Mesothelial cell of epicardium (in vitro differentiated cells): Measurements from ENCODE around the gene WFDC9. TPM values are rescaled to one million over a fixed set of nuclear protein-coding genes. Genes with fewer than 3 reads are reported as not detected.
"Not testable (repeated sequence)": the region's sequence is repeated elsewhere in the genome, so short reads cannot be mapped to it uniquely, and the experiment has no call there.

ENCODE experiments used
- DNase-seq, 2 experiments: peaks; one replicate each; pipeline ENCODE4 v3.0.0; 2021; ENCODE audit warnings: low spot score in 2 of 2; ENCODE audit not compliant: unreplicated experiment in 2 of 2
- H3K27ac Mint-ChIP-seq: 2 replicates; pipeline ENCODE4 v1.8.0; 2021; ENCODE audit warnings: mixed read lengths
- H3K27me3 Mint-ChIP-seq: 2 replicates; pipeline ENCODE4 v1.8.0; 2021; ENCODE audit warnings: low read depth, mixed read lengths
- H3K36me3 Mint-ChIP-seq: 2 replicates; pipeline ENCODE4 v1.8.0; 2021; ENCODE audit warnings: mixed read lengths
- H3K4me1 Mint-ChIP-seq: 2 replicates; pipeline ENCODE4 v1.8.0; 2021; ENCODE audit warnings: mixed read lengths
- H3K4me3 Mint-ChIP-seq: 2 replicates; pipeline ENCODE4 v1.8.0; 2021; ENCODE audit warnings: mild to moderate bottlenecking, moderate library complexity, mixed read lengths
- H3K9me3 Mint-ChIP-seq: 2 replicates; pipeline ENCODE4 v1.8.0; 2021; ENCODE audit warnings: mixed read lengths
- CTCF ChIP-seq: fragments of 200-600 bp; sonication (generic); IDR thresholded peaks from one replicate; pipeline ENCODE4 v1.5.0; 2021; ENCODE audit warnings: antibody characterized with exemption; ENCODE audit not compliant: unreplicated experiment
- total RNA-seq: library from RNA; stranded (reverse); gene quantifications from 3 replicates; pipeline ENCODE4 v1.2.1, GENCODE V29; 2021

WFDC9 gene
- total RNA-seq: not detected in 3 replicates

GRCh38 chr20:45631184-45631583 lies at the start of gene WFDC9:
Gene WFDC9 (minus strand): TSS chr20:45631284. CDS start chr20:45610181, 21,103 bp downstream.
- Mint-ChIP-seq H3K36me3 (no peaks in the 10 kb centered on the region), H3K27ac (no peak within 1 kb of the TSS), H3K4me3 (no peak within 1 kb of the TSS), H3K9me3 (no peaks in the 10 kb centered on the region), H3K27me3 (peaks cover 32% of the 10 kb centered on the region), H3K4me1 (no peaks in the 10 kb centered on the region)
- TF ChIP-seq CTCF: no peak
- DNase-seq: no peak

GRCh38 chr20:45679650-45680049 lies 48.6 kb upstream of the WFDC9 start:
- Mint-ChIP-seq H3K27me3 (peaks cover 2% of the 10 kb centered on the region), H3K36me3 (no peaks in the 10 kb centered on the region), H3K27ac (no peak overlapping the region), H3K9me3 (peaks cover 40% of the 10 kb centered on the region), H3K4me3 (no peak overlapping the region), H3K4me1 (no peaks in the 10 kb centered on the region)
- no peak for TF ChIP-seq CTCF
- DNase-seq: no peak

GRCh38 chr20:45672765-45673164 lies 41.7 kb upstream of the WFDC9 start:
- Mint-ChIP-seq H3K4me1 (no peaks in the 10 kb centered on the region), H3K27me3 (peaks cover 2% of the 10 kb centered on the region), H3K4me3 (no peak overlapping the region), H3K36me3 (no peaks in the 10 kb centered on the region), H3K27ac (no peak overlapping the region), H3K9me3 (peaks cover 32% of the 10 kb centered on the region)
- no peak for DNase-seq
- no peak for TF ChIP-seq CTCF

GRCh38 chr20:45670139-45670538 lies 39.1 kb upstream of the WFDC9 start, which contains the start of gene WFDC11:
Gene WFDC11 (minus strand): TSS chr20:45670239. CDS start chr20:45650600, 19,639 bp downstream.
- no peaks in the 10 kb centered on the region for H3K36me3 Mint-ChIP-seq
- no peak within 1 kb of the TSS for H3K27ac Mint-ChIP-seq
- peaks cover 2% of the 10 kb centered on the region for H3K27me3 Mint-ChIP-seq
- DNase-seq: no peak
- H3K4me3 Mint-ChIP-seq: no peak within 1 kb of the TSS
- H3K9me3 Mint-ChIP-seq: peaks cover 11% of the 10 kb centered on the region
- TF ChIP-seq CTCF: no peak
- H3K4me1 Mint-ChIP-seq: no peaks in the 10 kb centered on the region

- not testable (repeated sequence) for DNase-seq, H3K27ac Mint-ChIP-seq, H3K4me3 Mint-ChIP-seq, H3K4me1 Mint-ChIP-seq, H3K36me3 Mint-ChIP-seq
- Mint-ChIP-seq H3K27me3 (peaks cover 18% of the 10 kb centered on the region), H3K9me3 (peaks cover 19% of the 10 kb centered on the region)
Observed at GRCh38 chr20:45657038-45657437, 26.0 kb upstream of the WFDC9 start.

- H3K9me3 Mint-ChIP-seq: peaks cover 10% of the 10 kb centered on the region
- not testable (repeated sequence) for H3K36me3 Mint-ChIP-seq
Observed at GRCh38 chr20:45651726-45652125, 20.6 kb upstream of the WFDC9 start.

GRCh38 chr20:45649312-45649863 lies 18.3 kb upstream of the WFDC9 start:
- Mint-ChIP-seq H3K27me3 (peaks cover 9% of the 10 kb centered on the region), H3K4me3 (no peak overlapping the region), H3K4me1 (no peaks in the 10 kb centered on the region), H3K9me3 (peaks cover 3% of the 10 kb centered on the region), H3K36me3 (no peaks in the 10 kb centered on the region), H3K27ac (no peak overlapping the region)
- TF ChIP-seq CTCF: no peak
- DNase-seq: no peak

More at GRCh38 chr20:45651726-45652125, 20.6 kb upstream of the WFDC9 start:
- H3K4me1 Mint-ChIP-seq, DNase-seq, H3K4me3 Mint-ChIP-seq, H3K27ac Mint-ChIP-seq: not testable (repeated sequence)
- peaks cover 18% of the 10 kb centered on the region for H3K27me3 Mint-ChIP-seq
